ENCODE data around the gene HOTAIR. TPM values are rescaled to one million over a fixed set of nuclear protein-coding genes. Genes with fewer than 3 reads are reported as not detected.

HOTAIR gene
- 0.30 TPM for polyA plus RNA-seq (2013, experiment 1 of 2; ENCODE audit: insufficient read length)
- 0.16 TPM for polyA plus RNA-seq (2013, experiment 2 of 2; ENCODE audit: insufficient read length)

- DNase-seq = no peak
Measured at GRCh38 chr12:53974084-53975063, at the start of gene HOTAIR. Gene HOTAIR (minus strand): TSS chr12:53974954.

GRCh38 chr12:54024127-54024526, 49.4 kb upstream of the HOTAIR start:
- DNase-seq = no peak

GRCh38 chr12:54022960-54023884, 48.5 kb upstream of the HOTAIR start:
- DNase-seq = no peak

- no peak for DNase-seq
Measured at GRCh38 chr12:54021432-54022013, 46.8 kb upstream of the HOTAIR start.

- DNase-seq = no peak
Measured at GRCh38 chr12:54020591-54021405, 46.0 kb upstream of the HOTAIR start.

GRCh38 chr12:54019924-54020590, 45.3 kb upstream of the HOTAIR start:
- DNase-seq = peak; percentile 73

GRCh38 chr12:54019091-54019811, 44.5 kb upstream of the HOTAIR start:
- DNase-seq = peak; percentile 83

GRCh38 chr12:54018468-54018984, 43.8 kb upstream of the HOTAIR start:
- peak; percentile 84 for DNase-seq

- DNase-seq = peak; percentile 99
Measured at GRCh38 chr12:54017878-54018467, 43.2 kb upstream of the HOTAIR start.

- peak; percentile 63 for DNase-seq
Measured at GRCh38 chr12:54017027-54017788, 42.5 kb upstream of the HOTAIR start.

- DNase-seq = peak; percentile 96
Measured at GRCh38 chr12:54016478-54016964, 41.8 kb upstream of the HOTAIR start.

- DNase-seq = no peak
Measured at GRCh38 chr12:54016051-54016450, 41.3 kb upstream of the HOTAIR start.

- DNase-seq = no peak
Measured at GRCh38 chr12:54015018-54015931, 40.5 kb upstream of the HOTAIR start.

- DNase-seq = no peak
Measured at GRCh38 chr12:54014377-54015017, 39.7 kb upstream of the HOTAIR start.

- DNase-seq = peak; percentile 74
Measured at GRCh38 chr12:54012631-54013409, 38.1 kb upstream of the HOTAIR start.

All from fibroblast of skin of abdomen (primary cell).